ENCODE results near the gene RAP1B.

RAP1B gene

GRCh38 chr12:68610370-68611093 is at the start of gene RAP1B:
Gene RAP1B (plus strand): TSS chr12:68610899. CDS start chr12:68648725, 37,826 bp downstream.
- Histone ChIP-seq H3K36me3 (replicated peaks) (no peaks in the 10 kb centered on the region; the same call in 1 of the 2 replicates), H3K4me3 (peak within 1 kb of the TSS; percentile 71), H3K9me3 (no peaks in the 10 kb centered on the region), H3K27me3 (ENCODE audit: low read depth) (no peaks in the 10 kb centered on the region), H3K4me1 (peaks cover 29% of the 10 kb centered on the region)
- peak; percentile 78 to 89 for DNase-seq (ENCODE audit: low spot score in 2 of 2)
- in situ Hi-C loops (cut with MboI; ENCODE audit: low sequenced_read_pairs), result no loop called here

GRCh38 chr12:68561830-68562229 is 48.9 kb upstream of the RAP1B start:
- H3K27me3 ChIP-seq (ENCODE audit: low read depth), result peaks cover 7% of the 10 kb centered on the region; the same call in 1 of the 2 replicates
- no peak overlapping the region for H3K4me3 ChIP-seq
- H3K4me1 ChIP-seq, result peaks cover 6% of the 10 kb centered on the region
- in situ Hi-C loops (cut with MboI; ENCODE audit: low sequenced_read_pairs), result no loop called here
- H3K36me3 ChIP-seq (replicated peaks), result no peaks in the 10 kb centered on the region
- no peaks in the 10 kb centered on the region for H3K9me3 ChIP-seq
- no peak for DNase-seq (ENCODE audit: low spot score in 2 of 2)

GRCh38 chr12:68564166-68564565 is 46.5 kb upstream of the RAP1B start:
- in situ Hi-C loops (cut with MboI; ENCODE audit: low sequenced_read_pairs), result no loop called here
- no peak for DNase-seq (ENCODE audit: low spot score in 2 of 2)
- H3K4me1 ChIP-seq, result peaks cover 6% of the 10 kb centered on the region
- H3K36me3 ChIP-seq (replicated peaks), result no peaks in the 10 kb centered on the region
- H3K4me3 ChIP-seq, result no peak overlapping the region
- no peaks in the 10 kb centered on the region for H3K27me3 ChIP-seq (ENCODE audit: low read depth)
- H3K9me3 ChIP-seq, result no peaks in the 10 kb centered on the region

GRCh38 chr12:68565391-68565903 is 45.3 kb upstream of the RAP1B start:
- no peaks in the 10 kb centered on the region for H3K36me3 ChIP-seq (replicated peaks)
- peaks cover 6% of the 10 kb centered on the region for H3K4me1 ChIP-seq
- H3K4me3 ChIP-seq, result no peak overlapping the region
- H3K9me3 ChIP-seq, result no peaks in the 10 kb centered on the region
- DNase-seq (ENCODE audit: low spot score in 2 of 2), result no peak
- H3K27me3 ChIP-seq (ENCODE audit: low read depth), result no peaks in the 10 kb centered on the region
- in situ Hi-C loops (cut with MboI; ENCODE audit: low sequenced_read_pairs), result no loop called here

GRCh38 chr12:68568922-68569569 is 41.7 kb upstream of the RAP1B start:
- DNase-seq (ENCODE audit: low spot score in 2 of 2), result no peak
- peaks cover 10% of the 10 kb centered on the region for H3K4me1 ChIP-seq
- in situ Hi-C loops (cut with MboI; ENCODE audit: low sequenced_read_pairs), result no loop called here
- no peaks in the 10 kb centered on the region for H3K9me3 ChIP-seq
- no peaks in the 10 kb centered on the region for H3K27me3 ChIP-seq (ENCODE audit: low read depth)
- no peak overlapping the region for H3K4me3 ChIP-seq
- H3K36me3 ChIP-seq (replicated peaks), result no peaks in the 10 kb centered on the region

GRCh38 chr12:68572661-68573060 is 38.0 kb upstream of the RAP1B start:
- in situ Hi-C loops (cut with MboI; ENCODE audit: low sequenced_read_pairs), result no loop called here
- no peaks in the 10 kb centered on the region for H3K9me3 ChIP-seq
- H3K4me1 ChIP-seq, result peaks cover 4% of the 10 kb centered on the region
- no peaks in the 10 kb centered on the region for H3K27me3 ChIP-seq (ENCODE audit: low read depth)
- no peak for DNase-seq (ENCODE audit: low spot score in 2 of 2)
- no peaks in the 10 kb centered on the region for H3K36me3 ChIP-seq (replicated peaks)
- H3K4me3 ChIP-seq, result no peak overlapping the region

GRCh38 chr12:68573406-68573805 is 37.3 kb upstream of the RAP1B start:
- no peak for DNase-seq (ENCODE audit: low spot score in 2 of 2)
- Histone ChIP-seq H3K4me3 (no peak overlapping the region), H3K9me3 (no peaks in the 10 kb centered on the region), H3K4me1 (peaks cover 4% of the 10 kb centered on the region), H3K27me3 (ENCODE audit: low read depth) (no peaks in the 10 kb centered on the region), H3K36me3 (replicated peaks) (no peaks in the 10 kb centered on the region)
- in situ Hi-C loops (cut with MboI; ENCODE audit: low sequenced_read_pairs), result no loop called here

GRCh38 chr12:68577949-68578348 is 32.8 kb upstream of the RAP1B start:
- no peaks in the 10 kb centered on the region for H3K27me3 ChIP-seq (ENCODE audit: low read depth)
- no peaks in the 10 kb centered on the region for H3K36me3 ChIP-seq (replicated peaks)
- H3K9me3 ChIP-seq, result no peaks in the 10 kb centered on the region
- in situ Hi-C loops (cut with MboI; ENCODE audit: low sequenced_read_pairs), result no loop called here
- H3K4me1 ChIP-seq, result no peaks in the 10 kb centered on the region
- no peak overlapping the region for H3K4me3 ChIP-seq
- no peak for DNase-seq (ENCODE audit: low spot score in 2 of 2)

GRCh38 chr12:68578765-68579164 is 31.9 kb upstream of the RAP1B start:
- no peaks in the 10 kb centered on the region for H3K9me3 ChIP-seq
- H3K4me1 ChIP-seq, result no peaks in the 10 kb centered on the region
- DNase-seq (ENCODE audit: low spot score in 2 of 2), result no peak
- no peak overlapping the region for H3K4me3 ChIP-seq
- no peaks in the 10 kb centered on the region for H3K27me3 ChIP-seq (ENCODE audit: low read depth)
- H3K36me3 ChIP-seq (replicated peaks), result no peaks in the 10 kb centered on the region
- in situ Hi-C loops (cut with MboI; ENCODE audit: low sequenced_read_pairs), result no loop called here

GRCh38 chr12:68579254-68579653 is 31.4 kb upstream of the RAP1B start:
- Histone ChIP-seq H3K9me3 (no peaks in the 10 kb centered on the region), H3K36me3 (replicated peaks) (no peaks in the 10 kb centered on the region), H3K4me1 (no peaks in the 10 kb centered on the region), H3K4me3 (no peak overlapping the region), H3K27me3 (ENCODE audit: low read depth) (no peaks in the 10 kb centered on the region)
- DNase-seq (ENCODE audit: low spot score in 2 of 2), result no peak
- in situ Hi-C loops (cut with MboI; ENCODE audit: low sequenced_read_pairs), result no loop called here

- in situ Hi-C loops (cut with MboI; ENCODE audit: low sequenced_read_pairs), result no loop called here
Measured at GRCh38 chr12:68580911-68581310, 29.8 kb upstream of the RAP1B start.

GRCh38 chr12:68581926-68582325 is 28.8 kb upstream of the RAP1B start:
- no peaks in the 10 kb centered on the region for H3K9me3 ChIP-seq
- no peaks in the 10 kb centered on the region for H3K27me3 ChIP-seq (ENCODE audit: low read depth)
- DNase-seq (ENCODE audit: low spot score in 2 of 2), result no peak
- no peaks in the 10 kb centered on the region for H3K36me3 ChIP-seq (replicated peaks)
- in situ Hi-C loops (cut with MboI; ENCODE audit: low sequenced_read_pairs), result no loop called here
- H3K4me1 ChIP-seq, result no peaks in the 10 kb centered on the region
- no peak overlapping the region for H3K4me3 ChIP-seq

More at GRCh38 chr12:68580911-68581310, 29.8 kb upstream of the RAP1B start:
- H3K36me3 ChIP-seq (replicated peaks), result no peaks in the 10 kb centered on the region
- no peak for DNase-seq (ENCODE audit: low spot score in 2 of 2)
- no peak overlapping the region for H3K4me3 ChIP-seq
- no peaks in the 10 kb centered on the region for H3K27me3 ChIP-seq (ENCODE audit: low read depth)
- H3K9me3 ChIP-seq, result no peaks in the 10 kb centered on the region
- H3K4me1 ChIP-seq, result no peaks in the 10 kb centered on the region

GRCh38 chr12:68585966-68586365 is 24.7 kb upstream of the RAP1B start:
- no peak for DNase-seq (ENCODE audit: low spot score in 2 of 2)
- Histone ChIP-seq H3K27me3 (ENCODE audit: low read depth) (no peaks in the 10 kb centered on the region), H3K4me1 (no peaks in the 10 kb centered on the region), H3K4me3 (no peak overlapping the region), H3K36me3 (replicated peaks) (no peaks in the 10 kb centered on the region), H3K9me3 (no peaks in the 10 kb centered on the region)
- in situ Hi-C loops (cut with MboI; ENCODE audit: low sequenced_read_pairs), result no loop called here

- Histone ChIP-seq H3K4me1 (no peaks in the 10 kb centered on the region), H3K36me3 (replicated peaks) (no peaks in the 10 kb centered on the region), H3K27me3 (ENCODE audit: low read depth) (no peaks in the 10 kb centered on the region), H3K4me3 (no peak overlapping the region), H3K9me3 (no peaks in the 10 kb centered on the region)
- DNase-seq (ENCODE audit: low spot score in 2 of 2), result no peak
- in situ Hi-C loops (cut with MboI; ENCODE audit: low sequenced_read_pairs), result no loop called here
Measured at GRCh38 chr12:68587448-68587873, 23.2 kb upstream of the RAP1B start.
